ENCODE data around the gene TMEM244.
"Not testable (repeated sequence)": the region's sequence is repeated elsewhere in the genome, so short reads cannot be mapped to it uniquely, and the experiment has no call there.

TMEM244 gene, protein sequence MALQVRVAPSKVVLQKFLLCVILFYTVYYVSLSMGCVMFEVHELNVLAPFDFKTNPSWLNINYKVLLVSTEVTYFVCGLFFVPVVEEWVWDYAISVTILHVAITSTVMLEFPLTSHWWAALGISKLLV

DNA sequence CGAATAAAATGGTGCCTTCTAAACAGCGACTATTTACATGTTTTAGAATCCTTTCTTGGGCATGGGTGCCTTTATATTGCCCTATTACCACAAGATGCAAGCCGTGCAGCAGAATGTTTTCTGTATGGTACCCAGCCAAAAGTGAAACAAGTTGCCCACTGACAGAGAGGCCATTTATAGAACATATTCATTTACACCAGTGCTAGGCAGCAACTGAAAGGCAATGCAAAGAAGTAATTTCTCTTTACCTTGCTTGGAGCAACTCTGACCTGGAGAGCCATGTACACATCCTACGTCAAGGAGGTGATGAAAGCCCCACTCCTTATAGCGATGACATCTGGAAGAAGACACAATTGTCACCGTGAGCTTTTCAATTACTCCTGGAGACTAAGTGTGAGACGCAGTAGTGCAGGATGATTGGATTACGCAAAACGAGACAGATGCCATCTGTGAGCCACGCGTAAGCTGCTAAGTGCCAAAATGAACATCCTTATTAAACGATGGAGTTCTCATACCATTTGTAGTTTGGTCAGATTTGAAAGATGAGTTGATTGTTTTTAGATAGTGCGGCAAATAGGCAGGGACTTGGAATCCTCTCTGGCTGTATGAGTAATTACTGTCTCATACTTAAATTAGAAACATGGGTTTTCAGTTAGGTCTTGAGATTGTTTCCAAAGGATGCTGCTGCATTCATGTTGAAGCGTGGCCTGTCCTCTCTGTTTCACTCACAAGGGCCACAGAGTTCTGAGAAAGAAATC lies at the start of gene TMEM244:
TMEM244 (minus strand) TSS at position 408 of the 758 bp plus-strand sequence; CDS start at position 281, 127 bp downstream.
- no peak for DNase-seq

DNA sequence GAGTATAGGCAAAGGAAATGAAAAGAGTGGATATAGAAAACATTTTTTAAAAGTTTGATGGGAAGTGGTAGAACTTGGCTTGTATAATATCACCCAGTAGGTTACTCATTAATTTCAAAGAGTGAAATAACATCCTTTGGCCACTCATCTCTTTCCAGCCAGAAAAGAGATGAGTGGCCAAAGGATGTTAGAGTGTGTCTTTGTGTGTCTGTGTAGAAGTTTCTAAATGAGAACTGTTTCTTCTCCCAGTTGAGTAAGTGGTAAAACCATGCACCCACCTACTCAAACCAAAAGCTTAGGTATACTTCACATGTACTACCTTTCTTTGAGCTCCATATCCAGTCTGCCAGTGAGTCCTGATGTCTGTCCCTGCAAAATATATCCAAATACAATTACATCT lies 47.7 kb upstream of the TMEM244 start:
- no peak for DNase-seq

DNA sequence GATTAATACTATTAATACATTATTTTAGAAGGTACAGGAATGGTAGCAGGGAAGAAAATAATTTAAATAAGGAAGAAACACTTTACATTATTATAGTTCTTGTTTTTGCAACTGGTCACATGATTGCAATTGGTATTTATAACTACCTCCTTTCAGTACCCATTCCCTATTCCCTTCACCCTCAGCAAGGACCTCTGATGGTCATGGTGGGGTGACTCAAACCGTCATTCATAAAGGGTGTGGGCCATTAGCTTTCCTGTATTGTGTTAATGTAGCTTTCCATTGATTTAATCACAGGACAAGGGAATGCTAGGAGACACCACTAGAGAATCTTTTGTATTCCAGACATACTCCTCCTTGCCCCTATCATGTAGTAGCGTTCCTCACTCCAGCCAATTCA lies 47.2 kb upstream of the TMEM244 start:
- no peak for DNase-seq

DNA sequence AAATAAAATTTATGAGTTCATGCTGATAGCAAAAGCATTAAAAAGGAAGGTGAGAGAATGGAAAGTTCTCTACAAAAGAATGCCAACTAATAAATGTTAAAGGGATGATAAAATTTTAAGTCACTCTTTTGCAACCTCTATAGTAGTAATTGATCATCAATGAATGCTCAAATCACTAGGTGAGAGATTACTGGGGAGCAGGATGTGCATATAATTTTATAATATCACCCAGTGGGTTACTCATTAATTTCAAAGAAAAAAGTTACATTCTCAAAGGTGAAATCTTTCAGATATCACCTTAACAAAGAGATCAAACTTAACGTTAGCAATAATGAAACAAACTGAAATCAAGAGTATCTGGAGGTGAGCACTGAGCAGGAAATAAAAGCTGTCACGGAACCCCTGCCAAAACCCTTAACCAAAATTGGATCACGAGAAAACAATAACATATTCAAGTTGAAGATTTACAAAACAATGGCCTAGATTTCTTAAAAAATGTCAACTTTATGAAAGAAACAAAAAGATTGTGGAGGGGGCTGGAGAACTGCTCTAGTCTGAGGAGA lies 45.5 kb upstream of the TMEM244 start:
- DNase-seq, result no peak

DNA sequence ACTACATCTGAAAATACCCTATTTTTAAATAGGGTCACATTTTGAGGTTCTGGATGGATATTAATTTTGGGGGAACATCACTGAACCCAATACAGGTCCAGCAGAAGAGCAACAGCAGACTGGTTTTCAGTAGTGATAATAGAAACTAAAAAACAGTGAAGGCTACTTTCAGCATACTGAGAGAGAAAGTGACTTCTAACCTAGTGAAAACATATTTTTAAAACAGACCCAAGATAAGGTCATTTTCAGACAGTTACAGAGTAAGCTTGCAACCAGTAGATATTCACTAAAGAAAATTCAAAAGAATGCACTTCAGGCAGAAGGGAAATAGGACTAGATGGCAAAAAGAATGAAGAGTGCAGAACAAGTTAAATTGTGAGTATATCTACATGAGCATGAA lies 42.0 kb upstream of the TMEM244 start:
- no peak for DNase-seq

DNA sequence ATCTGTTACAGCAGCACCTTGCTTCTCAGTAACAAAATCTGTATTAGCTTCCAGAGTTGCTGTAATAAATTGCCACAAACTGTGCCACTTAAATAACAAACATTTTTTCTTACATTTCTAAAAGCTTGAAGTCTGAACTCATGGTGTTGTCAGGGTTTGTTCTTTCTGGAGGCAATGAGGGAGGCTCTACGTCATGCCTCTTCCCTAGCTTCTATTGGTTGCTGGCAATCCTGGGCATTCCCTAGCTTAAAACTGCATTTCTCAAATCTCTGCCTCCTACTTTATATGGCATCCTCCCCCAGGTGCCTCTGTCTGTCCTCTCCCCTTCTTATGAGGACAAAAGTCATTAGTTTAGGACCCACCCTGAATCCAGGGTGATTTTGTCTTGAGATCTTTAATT lies 41.6 kb upstream of the TMEM244 start:
- DNase-seq, result no peak

DNA sequence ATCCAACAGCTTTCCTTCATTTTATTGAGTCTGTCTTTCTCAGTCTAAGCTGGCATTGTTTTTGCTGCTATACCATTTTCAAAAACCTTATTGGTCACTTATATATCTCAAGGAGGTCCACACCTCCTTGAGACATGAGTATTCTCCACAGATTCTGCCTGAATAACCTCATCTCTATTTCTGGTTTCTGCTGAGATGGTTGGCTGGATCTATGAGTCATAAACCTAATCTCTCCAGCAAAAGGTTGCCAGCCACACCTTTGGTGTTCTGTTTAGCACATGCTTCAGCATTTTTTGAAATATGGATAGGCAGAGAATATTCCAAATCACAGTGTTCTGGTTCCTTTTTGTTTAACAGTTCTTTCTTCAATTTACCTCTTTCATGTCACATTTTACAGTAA lies 40.8 kb upstream of the TMEM244 start:
- no peak for DNase-seq

DNA sequence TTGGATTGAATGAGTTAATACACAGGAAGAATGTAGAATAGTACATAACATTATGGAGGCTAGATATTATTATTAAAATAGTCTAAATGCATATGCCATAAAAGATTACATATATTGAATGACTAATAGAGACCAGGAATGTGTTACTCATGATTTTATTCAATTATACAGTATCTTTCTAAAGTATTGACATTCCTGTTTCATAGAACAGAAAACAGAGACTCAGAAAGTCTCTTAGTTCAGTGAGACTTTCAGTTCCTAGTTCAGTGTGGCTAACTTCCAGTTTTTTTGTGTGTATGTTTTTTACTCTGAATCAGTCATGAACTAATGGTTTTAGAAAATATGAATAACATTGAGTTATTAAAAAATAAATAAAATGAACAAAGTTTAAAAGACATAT lies 34.6 kb upstream of the TMEM244 start:
- no peak for DNase-seq

DNA sequence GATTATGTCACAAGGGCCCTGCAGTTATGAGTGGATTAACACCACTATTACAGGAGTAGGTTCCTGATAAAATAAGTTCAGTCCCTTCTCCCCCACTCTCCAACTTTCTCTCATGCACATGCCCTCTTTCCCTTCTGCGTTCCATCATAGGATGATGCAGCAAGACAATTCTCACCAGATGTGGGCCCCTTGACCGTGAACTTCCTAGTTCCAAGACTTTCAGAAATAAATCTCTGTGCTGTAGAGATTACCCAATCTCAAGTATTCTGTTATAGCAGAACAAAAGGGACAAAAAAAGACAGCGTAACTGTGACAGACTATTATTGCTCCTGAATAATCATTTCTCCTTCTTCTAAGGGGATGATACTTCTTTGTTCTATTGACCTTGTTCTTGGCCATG lies 33.8 kb upstream of the TMEM244 start:
- no peak for DNase-seq

DNA sequence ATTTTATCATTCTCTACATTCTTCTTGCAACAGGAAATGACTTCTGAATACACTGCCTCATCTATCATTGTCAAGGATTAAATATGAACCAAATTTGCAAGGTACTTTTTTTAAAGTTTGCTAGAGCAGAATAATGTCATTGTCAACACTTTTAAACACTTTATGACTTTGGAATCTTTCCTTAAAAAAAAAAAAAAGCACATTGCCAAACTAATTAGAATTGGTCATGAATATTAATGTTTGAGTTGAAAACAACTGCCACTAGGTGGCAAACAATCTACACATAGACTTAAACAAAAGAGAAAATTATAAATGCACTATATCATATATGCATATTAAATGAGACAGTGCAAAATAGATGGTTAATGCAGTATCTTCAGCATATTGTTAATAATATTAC lies 32.5 kb upstream of the TMEM244 start:
- no peak for DNase-seq

DNA sequence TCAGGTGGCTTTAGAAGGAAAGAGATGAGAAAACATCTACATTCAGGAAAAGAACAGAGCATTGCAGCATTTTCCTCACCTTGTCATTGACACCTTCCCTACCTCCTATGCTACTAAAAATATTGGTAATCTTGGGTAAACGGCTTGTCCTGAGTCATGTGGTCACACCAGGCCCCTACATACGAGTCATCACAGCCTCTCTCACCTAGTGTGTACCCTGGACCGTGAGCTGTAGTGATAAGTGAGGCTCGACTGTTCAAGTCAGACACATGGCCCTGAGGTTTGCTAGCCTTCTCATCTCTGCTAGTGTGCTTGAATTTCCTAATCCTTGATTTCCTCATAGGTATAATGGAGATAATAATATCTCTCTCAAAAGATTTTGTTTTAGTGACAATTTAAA lies 29.6 kb upstream of the TMEM244 start:
- peak; percentile 56 for DNase-seq

DNA sequence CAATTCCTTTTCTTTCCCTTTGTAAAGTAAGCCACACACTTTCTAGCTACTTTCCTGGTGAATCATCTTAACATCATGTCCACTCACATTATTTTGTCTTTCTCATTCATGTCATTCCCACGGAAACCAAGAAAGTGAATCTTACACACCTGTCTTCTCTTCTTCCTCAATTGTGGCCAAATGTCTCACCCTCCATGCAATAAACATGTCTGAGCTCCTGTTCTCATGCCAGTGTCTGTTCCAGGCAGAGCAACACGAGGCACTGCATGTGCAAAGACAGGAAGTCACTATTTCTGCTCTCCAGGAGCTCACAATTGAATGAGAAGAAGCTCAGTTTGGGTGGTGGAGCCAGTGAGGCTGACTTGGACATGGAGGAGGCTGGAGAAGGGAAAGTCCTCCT lies 29.0 kb upstream of the TMEM244 start:
- peak; percentile 52 for DNase-seq

DNA sequence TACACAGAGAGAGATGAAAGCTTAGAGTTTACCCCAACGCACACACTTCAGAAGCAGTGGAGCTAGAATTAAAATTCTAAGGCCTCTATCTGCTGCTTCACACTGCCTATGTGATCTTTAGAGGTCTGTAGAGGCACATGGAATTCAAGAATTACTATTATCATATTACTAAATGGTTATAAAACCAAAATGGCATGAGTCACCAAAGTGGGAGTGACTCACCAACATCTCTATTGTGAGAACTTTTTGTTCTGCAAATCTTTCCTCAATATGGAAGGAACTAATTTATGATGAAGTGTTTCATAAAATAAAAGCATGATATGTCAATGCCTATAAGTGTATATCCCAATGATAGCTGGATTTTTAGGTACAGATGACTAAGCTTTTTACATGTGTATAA lies 28.5 kb upstream of the TMEM244 start:
- no peak for DNase-seq

DNA sequence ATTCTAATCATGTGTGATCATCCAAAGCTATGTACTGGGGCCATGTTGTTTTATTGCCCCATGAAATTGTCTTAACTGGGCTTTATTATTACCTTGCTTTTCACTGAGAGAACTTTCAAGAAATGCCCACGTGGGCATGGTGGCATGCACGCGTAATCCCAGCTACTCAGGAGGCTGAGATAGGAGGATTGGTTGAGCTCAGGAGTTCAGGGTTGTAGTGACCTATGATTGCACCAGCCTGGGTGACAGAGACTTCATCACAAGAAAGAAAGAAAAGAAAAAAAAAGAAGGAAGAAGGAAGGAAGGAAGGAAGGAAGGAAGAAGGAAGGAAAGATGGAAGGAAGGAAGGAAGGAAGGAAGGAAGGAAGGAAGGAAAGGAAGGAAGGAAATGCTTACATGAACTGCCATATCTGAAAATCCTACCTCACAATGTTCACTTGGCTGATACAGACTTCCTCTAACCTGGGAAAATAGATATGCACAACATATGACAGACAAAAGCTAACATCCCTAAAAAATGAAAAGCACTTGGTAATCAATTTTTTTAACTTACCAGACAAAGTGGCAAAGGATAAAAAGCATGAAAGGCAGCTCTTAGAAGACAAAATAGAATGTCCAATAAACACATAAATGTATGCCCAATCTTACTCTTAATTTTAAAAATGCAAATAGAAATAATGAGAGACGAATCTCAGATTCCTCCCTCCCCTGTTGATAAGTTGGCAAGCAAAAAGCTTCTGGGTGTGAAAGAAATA lies 25.5 kb upstream of the TMEM244 start:
- no peak for DNase-seq

DNA sequence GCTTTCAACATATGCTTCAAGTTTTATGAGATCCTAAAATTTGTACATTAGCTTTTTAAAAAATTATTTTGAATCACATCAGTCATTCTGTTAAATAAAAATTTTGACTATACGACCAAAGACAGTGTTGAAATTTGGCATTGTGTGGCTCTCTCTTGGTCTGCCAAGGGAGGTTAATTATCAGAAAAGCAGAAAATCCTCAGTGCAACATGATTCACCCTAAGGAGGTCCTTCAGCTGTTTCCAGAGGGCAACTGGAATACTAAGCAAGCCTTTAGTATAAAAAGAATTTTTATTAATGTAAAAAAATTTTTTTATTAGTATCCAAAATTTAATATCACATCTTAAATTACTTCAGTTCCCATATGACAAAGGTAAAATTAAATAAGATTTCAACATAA lies 23.1 kb upstream of the TMEM244 start:
- no peak for DNase-seq

DNA sequence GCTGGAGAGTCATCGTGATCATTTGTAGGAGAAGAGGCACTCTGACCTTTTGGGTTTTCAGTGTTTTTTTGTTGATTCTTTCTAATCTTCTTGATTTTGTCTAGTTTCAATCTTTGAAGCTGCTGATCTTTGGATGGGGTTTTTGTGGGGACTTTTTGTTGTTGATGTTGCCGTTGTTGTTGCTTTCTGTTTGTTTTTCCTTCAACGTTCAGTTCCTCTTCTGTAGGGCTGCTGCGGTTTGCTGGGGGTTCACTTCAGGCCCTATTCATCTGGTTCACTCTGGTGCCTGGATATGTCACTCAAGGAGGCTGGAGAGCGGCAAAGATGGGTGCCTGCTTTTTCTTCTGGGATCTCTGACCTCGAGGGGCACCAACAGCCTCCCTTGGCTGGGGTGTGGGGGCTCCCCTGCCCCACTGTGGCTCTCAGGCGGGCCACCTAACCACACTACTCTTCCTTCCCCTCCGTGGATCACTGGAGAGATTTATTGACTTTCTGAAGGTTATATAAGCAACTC lies 21.5 kb upstream of the TMEM244 start:
- DNase-seq, result no peak

DNA sequence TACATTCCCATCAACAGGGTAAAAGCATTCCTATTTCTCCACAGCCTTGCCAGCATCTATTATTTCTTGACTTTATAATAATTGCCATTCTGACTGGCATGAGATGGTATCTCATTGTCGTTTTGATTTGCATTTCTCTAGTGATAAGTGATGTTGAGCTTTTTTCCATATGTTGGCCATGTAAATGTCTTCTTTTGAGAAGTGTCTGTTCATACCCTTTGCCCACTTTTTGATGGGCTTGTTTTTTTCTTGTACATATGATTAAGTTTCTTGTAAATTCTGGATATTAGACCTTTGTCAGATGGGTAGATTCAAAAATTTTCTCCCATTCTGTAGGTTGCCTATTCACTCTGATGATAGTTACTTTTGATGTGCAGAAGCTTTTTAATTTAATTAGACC lies 16.8 kb upstream of the TMEM244 start:
- not testable (repeated sequence) for DNase-seq

DNA sequence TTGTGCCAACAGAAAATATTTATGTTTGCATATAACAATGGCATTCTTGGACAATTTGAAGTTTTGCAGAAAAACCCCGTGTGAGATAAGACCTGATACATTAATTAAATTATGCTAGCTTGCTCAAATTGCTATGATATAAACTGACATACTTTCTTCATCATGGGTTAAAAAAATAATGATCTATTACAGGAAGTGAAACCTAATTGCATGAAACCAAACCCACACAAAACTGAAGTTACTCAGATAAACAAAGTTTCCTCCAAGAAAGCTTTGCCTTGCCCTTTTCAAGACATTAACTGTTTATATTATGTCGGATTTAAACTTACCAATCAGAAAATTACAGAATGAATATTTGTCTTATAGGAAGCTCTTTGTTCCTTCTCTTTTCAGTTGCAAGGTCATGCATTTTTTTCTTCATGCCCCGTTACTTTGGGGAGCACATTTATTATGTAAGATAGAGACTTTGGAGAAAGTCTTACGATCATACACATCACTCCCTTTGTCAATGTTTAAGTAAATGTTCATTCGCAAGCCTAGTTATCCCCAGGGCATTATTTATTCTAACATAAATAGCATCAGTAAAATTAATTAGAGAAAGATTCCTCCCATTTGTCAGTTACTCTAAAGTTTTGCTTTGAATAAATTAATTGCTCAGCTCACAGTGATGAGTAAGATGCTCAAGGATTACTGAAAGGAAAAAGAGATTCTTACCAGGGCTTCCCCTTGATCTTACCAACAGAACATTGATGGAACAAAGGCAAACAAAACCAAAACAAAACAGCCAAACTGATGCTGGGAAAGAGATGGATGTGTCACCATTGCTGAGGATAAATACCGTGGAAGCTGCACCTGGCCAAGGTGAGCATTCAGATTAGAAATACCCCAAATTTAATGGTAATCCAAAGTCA lies 14.8 kb upstream of the TMEM244 start:
- no peak for DNase-seq

DNA sequence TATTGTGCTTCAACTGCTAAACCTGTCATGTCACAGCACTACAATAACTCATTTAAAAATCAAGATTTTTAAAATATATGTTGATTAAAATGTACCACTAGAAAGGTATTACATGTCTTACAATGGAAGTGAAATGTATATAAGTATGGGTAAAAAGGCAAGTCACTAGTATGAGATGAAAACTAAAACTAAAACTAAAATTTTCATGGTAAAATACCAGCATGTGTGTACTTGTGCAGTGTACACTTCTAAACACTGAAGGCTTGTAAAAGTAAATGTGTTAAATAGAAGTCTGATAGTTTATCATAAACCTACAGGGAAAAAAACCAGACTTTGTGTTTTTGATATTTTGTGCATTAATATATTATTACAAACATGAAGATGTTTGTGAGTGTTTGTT lies 13.7 kb upstream of the TMEM244 start:
- DNase-seq, result no peak

DNA sequence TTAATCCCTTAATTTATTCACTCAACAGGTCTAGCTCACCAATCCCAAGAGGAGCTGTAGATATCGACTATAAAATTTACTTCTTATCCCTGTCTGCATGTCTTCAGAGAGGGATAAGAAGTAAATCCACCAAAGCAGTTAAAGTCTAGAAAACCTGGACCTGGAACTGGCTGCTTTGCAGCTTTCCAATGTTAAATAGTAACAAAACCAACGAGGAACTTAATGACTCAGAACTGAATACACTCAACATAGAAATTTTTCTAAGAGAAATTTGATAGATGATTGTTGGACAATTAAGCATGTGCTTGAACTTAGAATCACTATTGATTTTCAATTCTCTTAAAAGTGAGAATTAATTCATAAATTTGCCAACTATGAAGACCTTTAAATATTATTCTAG lies 11.5 kb upstream of the TMEM244 start:
- DNase-seq, result no peak

DNA sequence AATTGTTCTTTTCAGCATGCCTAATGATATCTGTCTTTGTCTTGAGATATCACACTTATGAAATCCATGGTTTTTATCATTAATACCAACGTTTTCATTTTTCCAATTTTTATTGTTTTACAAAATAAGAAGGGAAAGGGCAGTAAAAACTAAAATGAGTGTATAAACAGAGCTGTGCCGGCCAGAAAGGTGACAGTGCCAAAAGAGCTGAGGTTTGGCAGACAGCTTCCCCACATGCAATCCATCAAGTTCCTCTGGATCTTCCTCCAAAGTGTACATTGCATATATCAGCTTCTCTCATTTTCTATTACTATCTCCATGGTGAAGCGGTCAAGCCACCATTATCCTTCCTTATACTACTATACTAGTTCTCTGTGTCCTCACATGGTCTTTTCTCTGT lies 10.1 kb upstream of the TMEM244 start:
- no peak for DNase-seq

DNA sequence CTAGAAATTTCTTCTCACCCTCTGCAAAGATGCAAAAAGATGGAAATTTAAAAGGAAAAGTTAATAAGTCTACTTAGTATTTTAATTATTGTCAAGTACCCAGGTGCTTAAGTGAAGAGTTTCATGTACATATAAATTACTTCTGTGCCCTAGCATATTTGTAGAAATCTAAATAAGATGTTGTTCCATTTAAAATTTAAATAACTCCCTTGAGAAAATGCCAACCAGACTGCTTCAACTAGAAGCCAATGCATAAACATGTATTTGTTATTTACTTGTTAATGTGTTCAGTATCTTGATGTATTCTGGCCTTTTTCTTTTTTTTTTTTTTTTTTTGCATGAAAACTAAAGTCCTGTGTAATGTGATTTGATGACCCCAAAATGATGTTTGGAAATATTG lies 6.3 kb upstream of the TMEM244 start:
- DNase-seq, result no peak

DNA sequence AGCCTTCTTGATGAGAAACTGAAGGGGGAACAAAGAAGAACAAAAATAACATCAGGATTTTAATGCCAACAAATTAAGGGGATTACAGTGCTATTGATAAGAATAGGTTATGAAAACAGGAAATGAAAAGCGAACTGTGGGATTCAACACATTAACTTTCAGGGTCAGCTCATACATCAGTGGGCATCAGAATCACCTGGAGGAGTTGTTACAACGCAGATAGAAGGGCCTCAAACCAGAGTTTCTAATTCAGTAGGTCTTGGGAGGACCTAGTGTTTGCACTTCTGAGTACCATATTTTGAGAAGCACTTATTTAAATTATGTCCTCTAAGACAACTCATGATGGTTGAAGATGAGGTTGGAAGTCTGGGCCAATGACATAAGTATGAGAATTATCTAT lies 5.6 kb upstream of the TMEM244 start:
- DNase-seq, result no peak

All from islet precursor cell (in vitro differentiated cells).